Measurements from ENCODE around the gene RXFP4. TPM values are rescaled to one million over a fixed set of nuclear protein-coding genes. Genes with fewer than 3 reads are reported as not detected.
"Not testable (repeated sequence)": the region's sequence is repeated elsewhere in the genome, so short reads cannot be mapped to it uniquely, and the experiment has no call there.

RXFP4 gene, protein sequence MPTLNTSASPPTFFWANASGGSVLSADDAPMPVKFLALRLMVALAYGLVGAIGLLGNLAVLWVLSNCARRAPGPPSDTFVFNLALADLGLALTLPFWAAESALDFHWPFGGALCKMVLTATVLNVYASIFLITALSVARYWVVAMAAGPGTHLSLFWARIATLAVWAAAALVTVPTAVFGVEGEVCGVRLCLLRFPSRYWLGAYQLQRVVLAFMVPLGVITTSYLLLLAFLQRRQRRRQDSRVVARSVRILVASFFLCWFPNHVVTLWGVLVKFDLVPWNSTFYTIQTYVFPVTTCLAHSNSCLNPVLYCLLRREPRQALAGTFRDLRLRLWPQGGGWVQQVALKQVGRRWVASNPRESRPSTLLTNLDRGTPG
- not detected for total RNA-seq

DNA sequence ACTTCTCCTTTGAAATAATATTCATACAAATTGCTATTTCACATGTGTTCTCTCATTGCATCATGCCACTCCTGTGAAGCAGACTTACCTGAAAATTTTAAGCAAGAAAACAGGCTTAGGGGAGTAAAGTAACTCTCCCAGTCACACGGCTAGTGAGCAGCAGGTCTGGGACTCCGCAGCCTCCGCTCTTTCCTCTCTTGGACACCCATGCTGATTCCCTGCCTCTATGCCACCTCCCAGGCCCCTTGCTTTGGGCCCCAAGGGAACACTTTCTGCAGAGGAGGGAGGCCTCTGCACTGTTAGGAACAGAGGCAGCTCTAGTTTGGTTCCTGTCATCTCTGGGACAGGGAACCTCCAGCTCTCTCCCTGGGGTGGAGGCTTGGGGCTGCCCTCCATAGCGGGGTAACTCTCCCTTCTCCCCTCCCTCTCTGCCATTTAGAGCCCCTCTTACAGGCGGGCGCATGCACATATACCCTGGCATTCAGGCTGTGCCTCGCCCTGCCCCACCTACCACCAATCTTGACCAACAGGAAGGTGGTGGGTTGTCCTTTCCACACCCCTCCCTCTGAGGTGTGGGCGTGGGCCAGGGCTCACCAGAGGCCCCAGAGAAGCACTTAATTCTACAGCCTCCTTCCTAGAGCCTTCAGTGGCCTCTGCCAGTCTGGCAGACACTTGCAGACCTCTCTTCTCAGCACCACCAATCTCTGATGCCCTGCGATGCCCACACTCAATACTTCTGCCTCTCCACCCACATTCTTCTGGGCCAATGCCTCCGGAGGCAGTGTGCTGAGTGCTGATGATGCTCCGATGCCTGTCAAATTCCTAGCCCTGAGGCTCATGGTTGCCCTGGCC, at the start of gene RXFP4:
TSS of gene RXFP4 (plus strand) at position 646 of the 852 bp plus-strand sequence. CDS start at position 718, 72 bp downstream.
- peaks cover 5% of the 10 kb centered on the region for H3K36me3 Mint-ChIP-seq (ENCODE audit: insufficient read depth)
- no peaks in the 10 kb centered on the region for H3K9me3 Mint-ChIP-seq
- H3K4me3 Mint-ChIP-seq: no peak within 1 kb of the TSS
- peaks cover 51% of the 10 kb centered on the region for H3K4me1 Mint-ChIP-seq (ENCODE audit: low read depth)
- ATAC-seq (no peak), DNase-seq (no peak)
- H3K27me3 Mint-ChIP-seq (ENCODE audit: low read depth): no peaks in the 10 kb centered on the region

DNA sequence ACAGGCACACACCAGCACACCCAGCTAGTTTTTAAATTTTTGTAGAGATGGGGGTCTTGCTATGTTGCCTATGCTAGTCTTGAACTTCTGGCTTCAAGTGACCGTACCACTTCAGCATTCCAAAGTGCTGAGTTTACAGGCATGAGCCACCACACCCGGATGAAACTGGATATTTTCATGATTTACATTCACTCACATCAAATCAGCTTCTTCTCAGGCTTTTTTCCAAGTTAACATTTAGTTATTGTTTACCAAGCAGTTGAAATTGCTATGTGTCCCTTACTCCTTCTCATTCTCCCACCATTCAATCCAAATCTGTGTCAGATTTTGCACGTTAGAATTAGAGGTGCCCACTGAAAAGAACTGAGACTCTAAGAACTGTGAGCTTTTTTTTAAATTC, 48.6 kb upstream of the RXFP4 start:
- Mint-ChIP-seq H3K4me1 (ENCODE audit: low read depth) (peaks cover 13% of the 10 kb centered on the region), H3K4me3 (no peak overlapping the region), H3K27me3 (ENCODE audit: low read depth) (no peaks in the 10 kb centered on the region), H3K36me3 (ENCODE audit: insufficient read depth) (peaks cover 5% of the 10 kb centered on the region), H3K9me3 (no peaks in the 10 kb centered on the region)
- no peak for DNase-seq
- ATAC-seq: no peak

DNA sequence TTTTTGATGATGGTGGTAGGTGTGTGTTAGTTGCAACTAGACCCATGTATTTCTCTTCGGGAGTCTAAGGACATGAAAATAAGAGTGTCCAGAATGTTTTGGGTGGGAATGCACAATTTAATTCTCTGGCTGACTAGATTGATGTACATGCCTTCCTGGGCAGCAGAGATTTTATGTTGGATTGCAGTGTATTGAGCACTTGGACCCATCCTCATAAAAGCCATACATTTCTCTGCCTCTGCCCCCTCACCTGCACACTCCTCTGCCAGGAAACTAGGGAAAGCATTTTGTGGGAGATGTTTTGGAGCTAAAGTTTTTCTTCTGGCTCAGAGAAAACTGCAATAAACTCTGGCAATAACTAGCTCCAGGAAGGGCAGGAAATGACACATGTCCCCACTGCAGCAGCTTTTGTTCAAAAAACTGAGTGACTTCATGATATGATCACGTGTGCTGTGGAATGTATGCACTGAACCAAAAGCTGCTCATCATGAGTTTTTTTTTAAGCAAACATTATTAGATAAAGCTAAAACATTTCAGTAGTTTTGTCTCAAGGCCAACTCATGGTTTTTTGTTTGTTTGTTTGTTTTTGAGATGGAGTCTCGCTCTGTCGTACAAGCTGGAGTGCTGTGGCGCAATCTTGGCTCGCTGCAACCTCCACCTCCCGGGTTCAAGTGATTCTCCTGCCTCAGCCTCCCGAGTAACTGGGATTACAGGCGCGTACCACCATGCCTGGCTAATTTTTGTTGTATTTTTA, 47.9 kb upstream of the RXFP4 start:
- peaks cover 13% of the 10 kb centered on the region for H3K4me1 Mint-ChIP-seq (ENCODE audit: low read depth)
- H3K4me3 Mint-ChIP-seq: no peak overlapping the region

DNA sequence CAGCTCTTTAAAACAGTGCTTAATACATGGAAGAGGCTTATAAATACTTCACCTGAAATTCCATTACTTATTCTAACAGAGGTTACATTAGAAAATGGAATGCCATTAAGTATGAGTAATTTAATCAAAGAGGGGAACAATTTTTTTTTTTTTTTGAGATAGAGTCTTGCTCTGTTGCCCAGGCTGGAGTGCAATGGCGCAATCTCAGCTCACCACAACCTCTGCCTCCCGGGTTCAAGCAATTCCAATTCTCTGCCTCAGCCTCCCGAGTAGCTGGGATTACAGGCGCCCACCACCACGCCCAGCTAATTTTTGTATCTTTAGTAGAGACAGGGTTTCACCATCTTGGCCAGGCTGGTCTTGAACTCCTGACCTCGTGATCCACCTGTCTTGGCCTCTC, 45.8 kb upstream of the RXFP4 start:
- H3K4me3 Mint-ChIP-seq; DNase-seq; H3K27me3 Mint-ChIP-seq (ENCODE audit: low read depth); ATAC-seq; H3K9me3 Mint-ChIP-seq: not testable (repeated sequence)
- H3K4me1 Mint-ChIP-seq (ENCODE audit: low read depth): peaks cover 16% of the 10 kb centered on the region
- peaks cover 24% of the 10 kb centered on the region for H3K36me3 Mint-ChIP-seq (ENCODE audit: insufficient read depth)

More for the DNA sequence above, 47.9 kb upstream of the RXFP4 start:
- DNase-seq (no peak), ATAC-seq (peak; percentile 80 to 91)
- Mint-ChIP-seq H3K9me3 (no peaks in the 10 kb centered on the region), H3K27me3 (ENCODE audit: low read depth) (no peaks in the 10 kb centered on the region), H3K36me3 (ENCODE audit: insufficient read depth) (peaks cover 6% of the 10 kb centered on the region)

DNA sequence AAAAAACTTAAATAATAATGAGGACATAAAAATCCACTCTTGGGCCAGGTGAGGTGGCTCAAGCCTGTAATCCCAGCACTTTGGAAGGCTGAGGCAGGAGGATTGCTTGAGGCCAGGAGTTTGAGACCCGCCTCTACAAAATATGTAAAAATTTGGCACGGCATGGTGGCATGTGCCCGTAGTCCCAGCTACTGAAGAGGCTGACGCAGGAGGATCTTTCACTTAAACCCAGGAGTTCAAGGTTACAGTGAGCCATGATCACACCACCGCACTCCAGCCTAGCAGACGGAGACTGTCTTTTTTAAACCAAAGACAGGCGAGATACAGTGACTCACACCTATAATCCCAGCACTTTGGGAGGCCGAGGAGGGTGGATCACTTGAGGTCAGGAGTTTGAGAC, 45.0 kb upstream of the RXFP4 start:
- not testable (repeated sequence) for H3K27me3 Mint-ChIP-seq (ENCODE audit: low read depth); ATAC-seq; DNase-seq; H3K4me3 Mint-ChIP-seq; H3K9me3 Mint-ChIP-seq
- peaks cover 16% of the 10 kb centered on the region for H3K4me1 Mint-ChIP-seq (ENCODE audit: low read depth)
- peaks cover 24% of the 10 kb centered on the region for H3K36me3 Mint-ChIP-seq (ENCODE audit: insufficient read depth)

DNA sequence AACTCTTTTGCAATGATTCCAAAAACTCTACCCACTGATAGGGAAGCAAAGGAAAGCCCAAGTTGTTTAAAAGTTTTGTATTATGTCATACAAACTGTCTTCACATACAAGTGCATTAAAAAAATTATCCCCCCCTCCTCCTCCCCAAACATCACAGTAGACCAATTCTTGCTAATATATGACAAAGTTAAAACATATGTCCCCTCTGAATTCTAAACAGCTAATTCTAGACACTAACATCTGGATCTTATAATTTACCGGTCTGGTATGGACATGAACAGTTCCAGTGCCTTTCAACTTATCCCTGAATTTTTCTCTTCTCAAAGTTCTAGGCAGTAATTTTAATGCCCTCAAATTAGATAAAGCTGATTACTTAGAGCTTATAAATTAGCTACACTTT, 43.7 kb upstream of the RXFP4 start:
- Mint-ChIP-seq H3K27me3 (ENCODE audit: low read depth) (no peaks in the 10 kb centered on the region), H3K9me3 (no peaks in the 10 kb centered on the region), H3K36me3 (ENCODE audit: insufficient read depth) (peaks cover 24% of the 10 kb centered on the region), H3K4me1 (ENCODE audit: low read depth) (peaks cover 16% of the 10 kb centered on the region), H3K4me3 (no peak overlapping the region)
- DNase-seq: no peak
- ATAC-seq: no peak

DNA sequence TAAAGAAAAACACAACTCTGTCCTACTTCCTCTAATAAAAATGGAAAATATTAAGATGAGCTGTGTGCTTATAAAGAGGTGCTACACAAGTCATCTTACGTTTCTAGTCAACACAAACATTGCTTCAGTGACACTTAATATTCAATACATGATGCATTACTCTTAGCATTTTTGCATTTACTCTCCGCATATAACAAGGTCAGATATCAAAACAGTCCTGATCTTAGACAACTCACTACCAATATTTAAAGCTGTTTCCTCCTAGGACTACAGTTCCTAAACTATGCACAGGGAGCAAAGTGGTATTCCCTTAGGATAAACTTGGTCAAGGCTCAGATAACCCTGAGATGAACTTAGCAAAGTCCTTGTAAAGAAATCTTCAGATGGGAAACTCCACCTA, 42.5 kb upstream of the RXFP4 start:
- ATAC-seq (no peak), DNase-seq (no peak)
- H3K4me1 Mint-ChIP-seq (ENCODE audit: low read depth): peaks cover 5% of the 10 kb centered on the region
- H3K4me3 Mint-ChIP-seq: no peak overlapping the region
- no peaks in the 10 kb centered on the region for H3K27me3 Mint-ChIP-seq (ENCODE audit: low read depth)
- H3K36me3 Mint-ChIP-seq (ENCODE audit: insufficient read depth): peaks cover 24% of the 10 kb centered on the region
- H3K9me3 Mint-ChIP-seq: no peaks in the 10 kb centered on the region

DNA sequence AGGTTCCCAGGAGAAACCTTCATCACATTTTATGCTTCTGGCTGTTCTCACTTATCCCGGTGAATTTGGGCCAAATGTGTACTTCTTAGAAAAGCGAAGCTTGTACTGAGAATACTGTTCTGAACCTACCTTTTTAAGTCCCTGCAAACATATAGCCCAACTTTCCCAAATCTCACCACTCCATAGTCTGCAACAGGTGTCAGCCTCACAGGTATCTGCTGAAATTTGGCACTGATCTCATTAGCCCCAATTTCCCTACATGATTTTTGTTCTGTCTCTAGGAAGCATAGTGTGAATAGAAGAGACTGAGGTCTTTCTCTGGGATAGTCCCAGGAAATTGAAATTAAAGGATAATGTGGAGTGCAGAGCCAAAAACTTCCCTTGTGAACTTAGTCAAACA, 41.8 kb upstream of the RXFP4 start:
- peaks cover 32% of the 10 kb centered on the region for H3K36me3 Mint-ChIP-seq (ENCODE audit: insufficient read depth)
- peaks cover 2% of the 10 kb centered on the region for H3K4me1 Mint-ChIP-seq (ENCODE audit: low read depth)
- ATAC-seq (no peak), DNase-seq (no peak)
- no peaks in the 10 kb centered on the region for H3K27me3 Mint-ChIP-seq (ENCODE audit: low read depth)
- no peak overlapping the region for H3K4me3 Mint-ChIP-seq
- H3K9me3 Mint-ChIP-seq: no peaks in the 10 kb centered on the region

DNA sequence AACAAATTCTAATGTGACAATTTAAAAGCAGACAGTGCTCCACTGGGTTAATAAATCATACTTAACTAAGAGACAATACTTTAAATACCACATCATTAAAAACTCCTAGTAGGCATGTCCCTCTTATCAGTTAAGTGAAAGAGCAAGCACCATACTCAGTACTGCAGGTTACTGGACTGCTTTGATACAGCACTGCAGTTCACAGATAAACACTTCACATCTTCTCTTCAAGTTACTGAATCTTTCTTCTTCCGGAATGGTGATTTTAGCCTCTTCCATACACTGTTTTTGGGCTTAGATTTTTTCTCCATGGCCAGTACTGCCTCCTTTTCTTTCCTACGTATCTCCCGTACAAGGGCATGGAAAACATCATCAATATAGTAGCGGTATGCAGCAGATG, 41.3 kb upstream of the RXFP4 start:
- peaks cover 33% of the 10 kb centered on the region for H3K36me3 Mint-ChIP-seq (ENCODE audit: insufficient read depth)
- no peaks in the 10 kb centered on the region for H3K9me3 Mint-ChIP-seq
- no peaks in the 10 kb centered on the region for H3K27me3 Mint-ChIP-seq (ENCODE audit: low read depth)
- H3K4me3 Mint-ChIP-seq: no peak overlapping the region
- peaks cover 2% of the 10 kb centered on the region for H3K4me1 Mint-ChIP-seq (ENCODE audit: low read depth)
- DNase-seq (no peak), ATAC-seq (no peak)

DNA sequence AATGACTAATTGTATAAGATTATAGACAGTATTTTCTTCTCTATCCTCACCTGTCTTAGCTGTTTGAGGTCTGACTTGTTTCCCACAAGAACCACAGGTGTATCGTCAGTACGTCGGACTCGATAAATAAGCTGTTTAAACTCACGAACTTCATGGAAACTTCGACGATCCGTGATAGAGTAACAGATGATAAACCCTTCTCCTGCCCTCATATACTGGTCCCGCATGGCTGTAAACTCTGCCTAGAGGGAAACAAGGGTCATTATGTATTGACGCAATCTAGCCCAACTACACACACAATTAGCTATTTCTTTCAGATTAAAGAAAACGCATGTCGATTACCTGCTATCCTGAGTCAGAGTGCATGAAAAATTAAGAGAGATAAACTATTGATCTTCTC, 37.2 kb upstream of the RXFP4 start:
- Mint-ChIP-seq H3K4me1 (ENCODE audit: low read depth) (peaks cover 5% of the 10 kb centered on the region), H3K27me3 (ENCODE audit: low read depth) (no peaks in the 10 kb centered on the region), H3K9me3 (no peaks in the 10 kb centered on the region), H3K36me3 (ENCODE audit: insufficient read depth) (peaks cover 24% of the 10 kb centered on the region), H3K4me3 (no peak overlapping the region)
- DNase-seq: no peak
- no peak for ATAC-seq

DNA sequence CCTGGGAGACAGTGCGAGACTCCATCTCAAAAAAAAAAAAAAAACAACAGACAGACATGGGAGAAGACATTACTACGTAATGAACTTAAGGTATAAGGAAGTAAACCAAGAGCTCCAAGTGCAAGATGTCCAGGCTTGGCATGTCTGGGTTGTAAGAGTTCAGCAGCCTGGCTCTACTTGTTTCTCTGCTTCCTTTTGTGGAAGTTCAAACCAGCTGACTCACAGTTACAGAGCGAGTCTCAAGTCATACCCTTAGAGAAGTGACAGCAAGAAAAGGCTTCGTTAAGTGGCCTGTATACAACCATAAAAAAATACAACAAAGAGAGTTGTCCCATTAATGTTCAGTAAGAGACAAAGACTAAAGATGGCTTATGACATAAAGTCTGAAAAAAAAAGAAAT, 31.5 kb upstream of the RXFP4 start:
- Mint-ChIP-seq H3K4me3 (peak overlapping the region; percentile 93), H3K27me3 (ENCODE audit: low read depth) (no peaks in the 10 kb centered on the region), H3K4me1 (ENCODE audit: low read depth) (peaks cover 24% of the 10 kb centered on the region), H3K36me3 (ENCODE audit: insufficient read depth) (peaks cover 17% of the 10 kb centered on the region), H3K9me3 (no peaks in the 10 kb centered on the region)
- peak in 1 of 2 donors; percentile 28 for ATAC-seq
- DNase-seq: no peak

DNA sequence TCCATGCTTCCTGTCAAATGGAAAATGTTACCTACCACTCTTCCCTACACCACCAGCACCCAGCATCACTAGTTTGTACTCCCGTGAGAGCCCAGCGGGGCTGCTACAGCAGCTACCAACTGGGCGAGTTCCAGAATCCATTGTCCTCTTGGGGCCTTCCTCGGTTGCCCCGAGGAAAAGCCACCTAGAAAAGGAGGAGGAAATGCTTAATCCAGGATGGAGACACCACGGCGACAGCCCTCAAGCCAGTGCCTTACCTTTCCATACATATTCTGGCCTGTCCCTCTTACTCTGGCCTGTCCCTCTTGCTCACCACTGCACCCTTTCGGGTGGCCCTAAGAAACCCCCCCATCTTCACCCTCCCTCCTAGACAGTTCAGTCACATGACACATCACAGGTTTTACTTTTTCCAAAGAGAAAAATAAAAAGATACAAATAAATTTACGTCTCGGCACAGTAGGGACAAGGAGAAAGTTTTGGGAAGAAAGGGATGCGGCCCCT, 30.8 kb upstream of the RXFP4 start:
- ATAC-seq (peak; percentile 23 to 33), DNase-seq (no peak)
- Mint-ChIP-seq H3K36me3 (ENCODE audit: insufficient read depth) (peaks cover 20% of the 10 kb centered on the region), H3K4me1 (ENCODE audit: low read depth) (peaks cover 24% of the 10 kb centered on the region), H3K4me3 (peak overlapping the region; percentile 93), H3K9me3 (no peaks in the 10 kb centered on the region), H3K27me3 (ENCODE audit: low read depth) (no peaks in the 10 kb centered on the region)

DNA sequence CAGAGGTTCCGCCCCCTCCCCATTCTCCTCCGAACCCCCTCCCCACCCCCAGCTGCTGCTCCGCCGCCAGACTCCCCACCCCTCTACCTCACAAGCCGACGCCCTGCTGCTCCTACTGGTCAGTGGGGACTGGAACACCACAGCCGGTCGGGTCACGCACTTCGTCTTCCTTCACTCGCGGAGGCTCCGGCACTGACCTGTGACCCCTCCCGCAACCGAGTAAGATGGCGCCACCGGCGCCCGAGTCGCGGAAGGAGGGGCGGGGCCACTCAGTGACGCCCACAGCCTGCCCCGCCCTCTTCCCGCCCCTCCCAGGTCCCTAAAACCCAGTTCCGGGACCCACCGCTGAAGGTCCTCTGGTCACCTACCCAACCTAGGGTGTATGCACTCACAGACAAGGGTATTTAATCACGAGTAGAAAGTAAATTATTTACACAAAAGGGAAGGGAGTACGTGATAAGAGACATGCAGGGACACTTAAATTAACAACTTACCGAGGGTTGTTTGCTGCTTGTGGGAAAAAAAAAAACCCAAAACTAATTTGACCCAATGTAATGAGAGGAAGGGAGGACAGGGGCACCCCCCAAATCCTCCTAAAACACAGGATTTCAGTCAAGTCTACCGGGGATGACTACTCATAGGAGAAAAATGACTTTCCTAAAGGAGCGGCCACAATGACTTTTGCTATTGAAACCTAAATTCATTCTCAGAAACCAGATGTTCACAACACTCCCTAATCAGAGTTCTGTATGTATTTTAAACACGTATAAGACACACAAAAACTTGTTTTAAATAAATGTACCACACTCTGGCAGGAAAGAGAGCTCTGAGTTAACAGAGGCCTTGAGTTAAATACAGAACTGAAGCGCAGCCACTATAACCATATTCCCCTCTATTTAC, 30.0 kb upstream of the RXFP4 start, which contains the start of gene RIT1:
TSS of gene RIT1 (minus strand) at position 194 of the 900 bp plus-strand sequence. CDS start 588 bp downstream, outside the sequence.
- Mint-ChIP-seq H3K9me3 (no peaks in the 10 kb centered on the region), H3K36me3 (ENCODE audit: insufficient read depth) (peaks cover 25% of the 10 kb centered on the region)
- ATAC-seq: peak; percentile 94 to 96

More for the DNA sequence above, 30.0 kb upstream of the RXFP4 start, which contains the start of gene RIT1:
- Mint-ChIP-seq H3K4me3 (peak within 1 kb of the TSS; percentile 93), H3K4me1 (ENCODE audit: low read depth) (peaks cover 24% of the 10 kb centered on the region), H3K27me3 (ENCODE audit: low read depth) (no peaks in the 10 kb centered on the region)
- DNase-seq: peak; percentile 79

All from activated T-cell treated with anti-CD3 and anti-CD28 coated beads, Interleukin-2, amount 50 U/mL, for 4 hours (primary cell).